ENCODE results near the gene ANKRD23.
A peak's percentile ranks its signal among the peaks of the same experiment; 100 is the strongest.

The ANKRD23 gene

GRCh38 chr2:96835830-96836229, 8.0 kb downstream of the ANKRD23 start:
- no peak for DNase-seq

GRCh38 chr2:96832754-96833507, 10.9 kb downstream of the ANKRD23 start:
- no peak for DNase-seq

GRCh38 chr2:96832408-96832753, 11.4 kb downstream of the ANKRD23 start:
- no peak for DNase-seq

GRCh38 chr2:96831679-96832078, 12.1 kb downstream of the ANKRD23 start:
- DNase-seq: no peak

- no peak for DNase-seq
Measured at GRCh38 chr2:96830044-96830562, 13.7 kb downstream of the ANKRD23 start.

- DNase-seq: no peak
Measured at GRCh38 chr2:96828874-96829273, 14.9 kb downstream of the ANKRD23 start.

GRCh38 chr2:96828436-96828835, 15.4 kb downstream of the ANKRD23 start:
- no peak for DNase-seq

GRCh38 chr2:96826546-96827278, 17.1 kb downstream of the ANKRD23 start:
- no peak for DNase-seq

- DNase-seq: no peak
Measured at GRCh38 chr2:96825057-96825456, 18.8 kb downstream of the ANKRD23 start.

GRCh38 chr2:96824079-96824870, 19.5 kb downstream of the ANKRD23 start:
- no peak for DNase-seq

GRCh38 chr2:96823198-96823597, 20.6 kb downstream of the ANKRD23 start:
- no peak for DNase-seq

GRCh38 chr2:96822786-96823185, 21.0 kb downstream of the ANKRD23 start:
- DNase-seq: no peak

GRCh38 chr2:96821113-96821675, 22.6 kb downstream of the ANKRD23 start:
- no peak for DNase-seq

GRCh38 chr2:96819876-96820511, 23.8 kb downstream of the ANKRD23 start:
- DNase-seq: no peak

- DNase-seq: no peak
Measured at GRCh38 chr2:96819128-96819875, 24.5 kb downstream of the ANKRD23 start.

- no peak for DNase-seq
Measured at GRCh38 chr2:96817882-96818281, 25.9 kb downstream of the ANKRD23 start.

- DNase-seq: peak; percentile 28
Measured at GRCh38 chr2:96816836-96817702, 26.8 kb downstream of the ANKRD23 start.

- peak; percentile 98 for DNase-seq
Measured at GRCh38 chr2:96816127-96816835, 27.5 kb downstream of the ANKRD23 start, which contains the start of gene CNNM3. Gene CNNM3 (plus strand): TSS chr2:96816268. CDS start chr2:96816278, 10 bp downstream.

GRCh38 chr2:96815326-96816126, 28.3 kb downstream of the ANKRD23 start:
- DNase-seq: peak; percentile 47

All from CD4-positive, alpha-beta T cell treated with Interleukin-17A for 4 hours (primary cell).